Chondrocyte (in vitro differentiated cells): Measurements from ENCODE around the gene MMP15. TPM values are rescaled to one million over a fixed set of nuclear protein-coding genes. Genes with fewer than 3 reads are reported as not detected.

Experiments
- DNase-seq: peaks from one replicate; pipeline ENCODE4 v3.0.0; 2021; ENCODE audit warnings: mixed read lengths, low spot score
- H3K27ac Mint-ChIP-seq: one replicate; pipeline ENCODE4 v1.8.0; 2021; ENCODE audit warnings: mild to moderate bottlenecking, moderate library complexity, mixed read lengths; ENCODE audit not compliant: unreplicated experiment
- H3K27me3 Mint-ChIP-seq: 2 replicates; pipeline ENCODE4 v1.8.0; 2021; ENCODE audit warnings: low read depth, mixed read lengths
- H3K36me3 Mint-ChIP-seq: 2 replicates; pipeline ENCODE4 v1.8.0; 2021; ENCODE audit warnings: low read depth, mixed read lengths
- H3K4me1 Mint-ChIP-seq: 2 replicates; pipeline ENCODE4 v1.8.0; 2021; ENCODE audit warnings: low read depth, mild to moderate bottlenecking, mixed read lengths
- H3K4me3 Mint-ChIP-seq: one replicate; pipeline ENCODE4 v1.8.0; 2021; ENCODE audit warnings: mild to moderate bottlenecking, moderate library complexity, mixed read lengths; ENCODE audit not compliant: unreplicated experiment
- H3K9me3 Mint-ChIP-seq: 2 replicates; pipeline ENCODE4 v1.8.0; 2021; ENCODE audit warnings: low read depth, mixed read lengths
- CTCF ChIP-seq: fragments of 200-600 bp; sonication (generic); IDR thresholded peaks from 2 replicates; pipeline ENCODE4 v1.5.0; 2021; ENCODE audit warnings: antibody characterized with exemption, mild to moderate bottlenecking, moderate library complexity
- total RNA-seq: library from RNA; stranded (reverse); gene quantifications from 3 replicates; pipeline ENCODE4 v1.2.1, GENCODE V29; 2021

The MMP15 gene
- total RNA-seq, 1 donor from 2014 or later = 12.0 TPM

DNA sequence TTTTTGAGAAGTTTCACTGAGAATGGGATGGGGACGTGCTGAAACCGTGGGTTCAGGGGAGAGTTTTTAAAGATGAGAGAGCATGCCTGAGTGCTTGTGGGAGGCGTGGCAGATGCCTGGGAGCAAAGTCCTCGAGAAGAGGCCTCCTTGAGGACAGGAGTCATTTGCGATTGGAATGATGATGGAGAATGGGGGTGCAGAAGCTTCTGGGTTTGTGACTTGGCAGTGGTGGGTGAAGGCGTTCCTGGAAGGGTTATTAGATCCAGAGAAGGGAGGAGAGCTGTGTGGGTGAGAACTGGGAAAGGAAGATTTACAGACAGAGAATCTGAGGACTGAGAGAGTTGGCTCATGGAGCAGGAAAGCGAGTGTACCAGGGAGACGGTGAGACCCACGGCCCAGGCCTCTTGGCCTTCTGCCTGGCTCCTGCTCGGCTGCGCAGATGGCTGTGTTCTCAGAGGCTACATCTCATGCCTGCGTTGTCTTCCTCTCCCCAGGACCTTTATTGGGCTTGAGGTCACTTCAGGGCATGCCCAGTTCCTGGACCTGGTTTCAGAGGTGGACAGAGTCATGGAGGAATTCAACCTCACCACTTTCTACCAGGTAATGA lies 8.6 kb upstream of the MMP15 start:
- Mint-ChIP-seq H3K27me3 (no peaks in the 10 kb centered on the region), H3K9me3 (no peaks in the 10 kb centered on the region), H3K4me3 (no peak overlapping the region), H3K36me3 (peaks cover 4% of the 10 kb centered on the region), H3K27ac (no peak overlapping the region), H3K4me1 (peaks cover 2% of the 10 kb centered on the region)
- DNase-seq = no peak
- TF ChIP-seq CTCF = no peak

GRCh38 chr16:58018803-58019202 lies 6.8 kb upstream of the MMP15 start:
- H3K4me1 Mint-ChIP-seq = peaks cover 16% of the 10 kb centered on the region
- H3K4me3 Mint-ChIP-seq = no peak overlapping the region
- no peak for TF ChIP-seq CTCF
- peak; percentile 75 for DNase-seq
- peaks cover 3% of the 10 kb centered on the region for H3K36me3 Mint-ChIP-seq
- H3K27ac Mint-ChIP-seq = no peak overlapping the region
- no peaks in the 10 kb centered on the region for H3K27me3 Mint-ChIP-seq
- no peaks in the 10 kb centered on the region for H3K9me3 Mint-ChIP-seq

GRCh38 chr16:58019866-58020538 lies 5.6 kb upstream of the MMP15 start:
- H3K4me3 Mint-ChIP-seq = no peak overlapping the region
- peaks cover 3% of the 10 kb centered on the region for H3K36me3 Mint-ChIP-seq
- H3K4me1 Mint-ChIP-seq = peaks cover 21% of the 10 kb centered on the region
- no peak for TF ChIP-seq CTCF
- no peaks in the 10 kb centered on the region for H3K9me3 Mint-ChIP-seq
- DNase-seq = no peak
- H3K27ac Mint-ChIP-seq = no peak overlapping the region
- H3K27me3 Mint-ChIP-seq = peaks cover 3% of the 10 kb centered on the region

DNA sequence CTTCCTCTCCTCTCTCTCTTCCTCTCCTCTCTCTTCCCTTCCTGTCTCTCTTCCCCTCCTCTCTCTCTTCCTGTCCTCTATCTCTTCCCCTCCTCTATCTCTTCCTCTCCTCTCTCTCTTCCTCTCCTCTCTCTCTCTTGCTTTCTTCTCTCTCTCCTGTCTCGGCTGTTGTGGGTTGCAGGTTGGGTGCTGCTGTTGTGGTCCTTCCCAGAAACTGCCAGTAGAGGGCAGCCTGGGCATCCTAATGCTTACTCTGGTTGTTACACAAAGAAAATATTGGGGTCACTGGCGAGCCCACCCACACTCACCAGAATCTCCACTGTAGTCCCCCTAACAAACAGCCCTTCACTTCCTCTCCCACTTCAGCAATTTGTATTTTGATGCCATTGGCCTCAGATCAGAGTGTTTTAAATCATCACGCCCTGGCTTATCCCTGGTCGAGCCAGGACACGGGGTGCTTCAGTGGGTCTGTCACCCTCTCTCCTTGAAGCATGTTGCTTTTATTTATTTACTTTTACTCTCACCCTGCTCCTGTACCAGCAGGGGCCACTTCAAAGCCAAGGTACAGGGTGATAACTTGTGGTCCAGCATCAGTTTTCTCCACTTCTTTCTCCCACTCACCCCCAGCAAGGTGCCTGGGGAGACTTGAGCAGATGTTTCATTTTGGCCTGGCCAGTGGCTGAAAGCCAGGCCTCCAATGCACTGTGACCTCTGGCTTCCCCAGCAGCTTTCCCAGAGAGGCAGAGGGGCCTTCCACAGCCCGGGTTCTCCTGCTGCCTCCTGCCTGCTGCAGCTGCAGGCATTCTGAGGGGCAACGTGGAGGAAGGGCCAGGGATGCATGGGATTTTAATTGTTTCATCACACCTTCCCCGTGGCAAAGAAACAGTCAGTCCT lies 4.7 kb upstream of the MMP15 start:
- Mint-ChIP-seq H3K36me3 (peaks cover 3% of the 10 kb centered on the region), H3K27me3 (peaks cover 4% of the 10 kb centered on the region), H3K4me1 (peaks cover 23% of the 10 kb centered on the region), H3K27ac (no peak overlapping the region), H3K4me3 (no peak overlapping the region), H3K9me3 (no peaks in the 10 kb centered on the region)
- no peak for DNase-seq
- TF ChIP-seq CTCF = peak; percentile 89
